ENCODE measurements around the gene LRSAM1.

The LRSAM1 gene

GRCh38 chr9:127550751-127551150, 99.4 kb downstream of the LRSAM1 start:
- peak overlapping the region; percentile 4; the same call in 1 of the 2 replicates for H3K27ac ChIP-seq
- no peak for TF ChIP-seq CTCF (conservative IDR thresholded peaks at IDR 0.05)
